Measurements from ENCODE around the gene WDR90.

The WDR90 gene

GRCh38 chr16:695355-696089 lies 46.4 kb downstream of the WDR90 start:
- Histone ChIP-seq H3K36me3 (ENCODE audit: control insufficient read depth, insufficient read depth, low read length) (no peaks in the 10 kb centered on the region), H3K9me3 (ENCODE audit: control insufficient read depth, low read length) (no peaks in the 10 kb centered on the region), H3K27me3 (ENCODE audit: control insufficient read depth, insufficient read depth, low read length) (peaks cover 59% of the 10 kb centered on the region), H3K9ac (ENCODE audit: low read length) (no peak overlapping the region), H3K4me1 (ENCODE audit: control insufficient read depth, insufficient read depth, low read length) (peaks cover 19% of the 10 kb centered on the region), H3K4me3 (ENCODE audit: low read length) (no peak overlapping the region)

- Histone ChIP-seq H3K4me1 (ENCODE audit: control insufficient read depth, insufficient read depth, low read length) (peaks cover 16% of the 10 kb centered on the region), H3K9me3 (ENCODE audit: control insufficient read depth, low read length) (no peaks in the 10 kb centered on the region), H3K27me3 (ENCODE audit: control insufficient read depth, insufficient read depth, low read length) (peaks cover 71% of the 10 kb centered on the region), H3K36me3 (ENCODE audit: control insufficient read depth, insufficient read depth, low read length) (no peaks in the 10 kb centered on the region), H3K4me3 (ENCODE audit: low read length) (no peak overlapping the region), H3K9ac (ENCODE audit: low read length) (no peak overlapping the region)
Measured at GRCh38 chr16:698911-699671, 49.9 kb downstream of the WDR90 start.

DNA sequence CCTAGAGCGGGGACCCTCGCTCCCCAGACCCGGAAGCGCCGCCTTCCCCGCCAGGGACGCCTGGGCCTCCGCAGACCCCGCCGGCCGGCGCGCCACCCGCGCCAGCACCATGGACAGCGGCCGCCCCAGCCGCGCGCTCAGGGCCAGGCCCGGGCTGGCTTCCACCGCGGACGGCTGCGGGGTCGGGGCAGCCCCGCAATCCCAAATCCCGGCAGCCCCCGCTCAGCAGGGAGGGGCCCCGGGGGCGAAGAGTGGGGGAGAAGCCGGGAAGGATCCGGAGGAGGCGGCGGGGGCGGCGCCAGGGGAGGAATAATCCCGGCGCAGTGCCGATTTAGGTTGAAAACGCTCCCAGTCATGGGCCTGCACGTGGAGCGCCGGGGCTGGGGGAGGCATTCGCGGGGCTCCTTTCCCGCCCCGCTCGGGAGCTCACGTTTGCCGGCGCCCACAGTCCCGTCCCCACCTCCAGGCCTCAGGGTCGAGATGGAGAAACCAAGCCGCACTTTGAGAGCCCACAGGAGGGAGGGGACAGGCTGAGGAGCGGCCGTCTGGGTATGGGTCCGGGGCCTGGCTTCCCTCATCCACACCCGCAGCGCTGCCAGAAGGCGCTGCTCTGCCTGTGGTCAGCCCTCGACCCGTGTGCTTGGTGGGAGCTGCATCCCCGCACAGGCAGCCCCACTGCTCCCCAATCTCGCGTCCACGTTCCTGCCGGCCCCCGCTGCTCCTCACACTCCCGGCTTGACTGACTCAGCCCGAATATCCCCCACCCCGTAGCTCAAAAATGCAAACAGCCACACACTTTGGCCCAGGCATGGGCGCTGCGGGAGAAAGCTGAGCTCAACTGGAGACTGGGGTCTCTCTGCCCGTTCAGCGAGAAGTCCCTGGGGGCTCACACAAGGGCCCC lies 51.8 kb downstream of the WDR90 start:
- H3K36me3 ChIP-seq (ENCODE audit: control insufficient read depth, insufficient read depth, low read length): no peaks in the 10 kb centered on the region
- H3K27me3 ChIP-seq (ENCODE audit: control insufficient read depth, insufficient read depth, low read length): peaks cover 65% of the 10 kb centered on the region
- no peak overlapping the region for H3K4me3 ChIP-seq (ENCODE audit: low read length)
- H3K9me3 ChIP-seq (ENCODE audit: control insufficient read depth, low read length): no peaks in the 10 kb centered on the region
- no peak overlapping the region for H3K9ac ChIP-seq (ENCODE audit: low read length)
- peaks cover 4% of the 10 kb centered on the region for H3K4me1 ChIP-seq (ENCODE audit: control insufficient read depth, insufficient read depth, low read length)

DNA sequence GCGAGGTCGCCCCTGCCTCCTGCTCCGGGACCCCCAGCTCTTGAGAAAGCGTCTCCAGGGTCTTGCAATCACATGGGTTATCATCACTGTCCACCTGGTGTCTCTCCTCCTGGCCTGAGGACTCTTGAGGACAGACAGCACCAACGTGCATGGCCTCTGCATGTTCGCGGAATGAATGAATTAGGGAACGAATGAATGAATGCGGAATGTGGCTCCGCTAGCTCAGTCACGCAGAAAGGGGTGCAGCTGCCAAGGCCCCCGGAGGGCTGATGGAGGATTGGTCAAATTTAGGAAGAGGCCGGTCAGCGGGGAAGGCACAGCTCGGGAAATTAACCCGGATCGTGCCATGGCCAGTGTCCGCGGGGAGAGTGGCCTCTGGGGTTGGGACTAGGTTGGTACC lies 53.2 kb downstream of the WDR90 start:
- Histone ChIP-seq H3K9me3 (ENCODE audit: control insufficient read depth, low read length) (no peaks in the 10 kb centered on the region), H3K4me3 (ENCODE audit: low read length) (no peak overlapping the region), H3K9ac (ENCODE audit: low read length) (no peak overlapping the region), H3K4me1 (ENCODE audit: control insufficient read depth, insufficient read depth, low read length) (peaks cover 4% of the 10 kb centered on the region), H3K36me3 (ENCODE audit: control insufficient read depth, insufficient read depth, low read length) (no peaks in the 10 kb centered on the region), H3K27me3 (ENCODE audit: control insufficient read depth, insufficient read depth, low read length) (peaks cover 75% of the 10 kb centered on the region)

DNA sequence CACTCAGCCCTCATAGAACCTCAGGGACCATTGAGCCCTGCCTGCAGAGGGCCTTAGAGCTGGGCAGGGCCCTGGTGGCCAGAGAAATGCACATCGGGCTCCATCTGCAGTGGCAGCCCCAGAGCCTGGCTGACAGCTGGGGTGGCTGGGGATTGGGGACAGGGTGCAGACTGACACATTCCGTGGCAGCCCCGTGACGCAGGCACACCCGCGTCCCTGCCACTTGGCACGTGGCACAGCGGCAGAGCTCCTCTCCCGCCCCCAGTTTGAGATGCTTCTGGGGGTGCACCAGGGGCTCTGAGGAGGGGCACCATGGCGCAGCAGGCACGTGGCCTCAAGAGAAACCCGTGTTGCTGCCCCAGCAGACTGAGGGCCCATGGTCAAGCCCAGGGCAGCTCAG lies 54.2 kb downstream of the WDR90 start:
- H3K4me3 ChIP-seq (ENCODE audit: low read length): no peak overlapping the region
- H3K9me3 ChIP-seq (ENCODE audit: control insufficient read depth, low read length): no peaks in the 10 kb centered on the region
- no peak overlapping the region for H3K9ac ChIP-seq (ENCODE audit: low read length)
- H3K27me3 ChIP-seq (ENCODE audit: control insufficient read depth, insufficient read depth, low read length): peaks cover 84% of the 10 kb centered on the region
- peaks cover 4% of the 10 kb centered on the region for H3K4me1 ChIP-seq (ENCODE audit: control insufficient read depth, insufficient read depth, low read length)
- H3K36me3 ChIP-seq (ENCODE audit: control insufficient read depth, insufficient read depth, low read length): no peaks in the 10 kb centered on the region

GRCh38 chr16:704047-704446 lies 54.9 kb downstream of the WDR90 start:
- no peak overlapping the region for H3K4me3 ChIP-seq (ENCODE audit: low read length)
- no peak overlapping the region for H3K9ac ChIP-seq (ENCODE audit: low read length)
- no peaks in the 10 kb centered on the region for H3K9me3 ChIP-seq (ENCODE audit: control insufficient read depth, low read length)
- H3K4me1 ChIP-seq (ENCODE audit: control insufficient read depth, insufficient read depth, low read length): peaks cover 4% of the 10 kb centered on the region
- H3K27me3 ChIP-seq (ENCODE audit: control insufficient read depth, insufficient read depth, low read length): peaks cover 89% of the 10 kb centered on the region
- no peaks in the 10 kb centered on the region for H3K36me3 ChIP-seq (ENCODE audit: control insufficient read depth, insufficient read depth, low read length)

DNA sequence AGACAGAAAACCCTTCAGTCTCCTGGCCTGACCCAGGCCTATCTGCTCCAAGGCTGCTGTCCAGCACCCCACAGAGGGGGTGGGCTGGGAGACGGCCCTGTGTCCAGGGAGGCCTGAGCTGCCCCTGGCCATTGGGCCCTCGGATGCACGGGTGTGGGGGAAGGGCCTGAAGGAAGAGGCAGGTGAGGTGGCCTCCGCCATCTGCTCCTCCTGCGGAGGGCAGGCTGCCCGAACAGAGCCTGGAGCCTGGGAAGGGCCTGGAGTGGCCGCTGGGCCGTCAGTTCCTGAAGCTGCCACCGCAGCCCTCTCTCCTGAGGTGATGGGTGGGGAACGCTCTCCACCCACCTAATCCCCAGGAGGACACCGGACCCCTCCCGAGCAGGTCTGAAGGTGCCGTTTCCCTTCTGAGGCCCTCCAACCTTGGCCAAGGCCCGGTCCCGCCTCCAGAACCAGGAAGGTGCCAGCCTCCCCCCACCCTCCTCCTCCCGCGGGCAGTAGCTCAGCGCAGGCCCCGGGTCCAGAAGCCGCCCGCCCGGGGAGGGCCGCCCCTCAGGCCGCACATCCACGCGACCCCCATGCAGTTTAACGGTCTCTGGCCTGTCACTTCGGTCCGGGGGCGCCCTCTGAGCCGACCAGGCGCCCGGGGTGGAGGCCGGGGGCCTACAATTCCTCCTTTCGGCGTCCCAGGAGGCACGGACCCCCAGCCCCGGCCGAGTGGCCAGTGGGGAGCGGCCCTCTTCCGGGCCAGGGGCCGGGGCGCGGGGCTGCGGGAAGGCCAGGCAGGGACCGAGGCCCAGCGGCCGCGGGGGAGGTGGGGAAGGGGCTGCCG lies 55.6 kb downstream of the WDR90 start:
- Histone ChIP-seq H3K36me3 (ENCODE audit: control insufficient read depth, insufficient read depth, low read length) (no peaks in the 10 kb centered on the region), H3K4me3 (ENCODE audit: low read length) (no peak overlapping the region), H3K4me1 (ENCODE audit: control insufficient read depth, insufficient read depth, low read length) (peaks cover 4% of the 10 kb centered on the region), H3K27me3 (ENCODE audit: control insufficient read depth, insufficient read depth, low read length) (peaks cover 89% of the 10 kb centered on the region), H3K9ac (ENCODE audit: low read length) (no peak overlapping the region), H3K9me3 (ENCODE audit: control insufficient read depth, low read length) (no peaks in the 10 kb centered on the region)

DNA sequence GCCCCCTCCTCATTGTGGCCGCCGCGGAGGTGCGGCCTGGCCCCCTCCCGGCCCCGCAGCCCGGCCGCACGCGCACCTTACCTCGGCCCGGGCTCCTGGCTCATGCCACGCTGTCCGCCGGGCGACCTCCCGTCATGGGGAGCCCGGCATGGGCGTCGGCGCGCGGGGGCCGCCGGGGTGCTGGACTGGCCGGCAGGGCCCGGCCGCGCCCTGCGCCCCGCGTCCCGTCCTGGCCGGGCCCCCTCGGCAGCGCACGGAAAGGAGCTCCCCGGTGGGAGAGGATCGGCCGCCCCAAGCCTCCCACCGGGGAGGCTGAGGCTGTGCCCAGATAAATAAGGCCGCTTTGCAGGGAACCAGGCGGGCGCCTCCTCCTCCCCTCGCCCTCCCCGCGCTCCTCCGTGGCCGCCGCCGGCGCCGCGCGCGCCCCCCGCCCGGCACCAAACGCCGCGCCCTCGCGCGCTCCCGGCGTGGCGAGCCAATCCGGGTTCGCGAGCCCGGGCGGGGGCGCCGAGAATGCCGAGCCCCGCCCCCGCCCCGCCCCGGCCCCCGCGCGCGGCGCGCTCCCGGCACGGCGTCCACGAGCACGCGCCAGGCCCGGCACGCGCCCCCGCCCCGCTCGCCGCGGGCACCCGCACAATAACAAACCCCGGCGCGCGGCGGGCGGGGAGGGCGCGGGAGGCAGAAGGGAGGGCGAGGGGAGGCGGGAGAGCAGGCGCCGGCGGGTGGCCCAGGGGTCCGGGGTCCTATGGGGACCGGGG lies 56.4 kb downstream of the WDR90 start, which contains the start of gene FBXL16:
TSS of gene FBXL16 (minus strand) at position 371 of the 758 bp plus-strand sequence. CDS start 8,396 bp downstream, outside the sequence.
- Histone ChIP-seq H3K27me3 (ENCODE audit: control insufficient read depth, insufficient read depth, low read length) (peaks cover 89% of the 10 kb centered on the region), H3K4me3 (ENCODE audit: low read length) (no peak within 1 kb of the TSS)

DNA sequence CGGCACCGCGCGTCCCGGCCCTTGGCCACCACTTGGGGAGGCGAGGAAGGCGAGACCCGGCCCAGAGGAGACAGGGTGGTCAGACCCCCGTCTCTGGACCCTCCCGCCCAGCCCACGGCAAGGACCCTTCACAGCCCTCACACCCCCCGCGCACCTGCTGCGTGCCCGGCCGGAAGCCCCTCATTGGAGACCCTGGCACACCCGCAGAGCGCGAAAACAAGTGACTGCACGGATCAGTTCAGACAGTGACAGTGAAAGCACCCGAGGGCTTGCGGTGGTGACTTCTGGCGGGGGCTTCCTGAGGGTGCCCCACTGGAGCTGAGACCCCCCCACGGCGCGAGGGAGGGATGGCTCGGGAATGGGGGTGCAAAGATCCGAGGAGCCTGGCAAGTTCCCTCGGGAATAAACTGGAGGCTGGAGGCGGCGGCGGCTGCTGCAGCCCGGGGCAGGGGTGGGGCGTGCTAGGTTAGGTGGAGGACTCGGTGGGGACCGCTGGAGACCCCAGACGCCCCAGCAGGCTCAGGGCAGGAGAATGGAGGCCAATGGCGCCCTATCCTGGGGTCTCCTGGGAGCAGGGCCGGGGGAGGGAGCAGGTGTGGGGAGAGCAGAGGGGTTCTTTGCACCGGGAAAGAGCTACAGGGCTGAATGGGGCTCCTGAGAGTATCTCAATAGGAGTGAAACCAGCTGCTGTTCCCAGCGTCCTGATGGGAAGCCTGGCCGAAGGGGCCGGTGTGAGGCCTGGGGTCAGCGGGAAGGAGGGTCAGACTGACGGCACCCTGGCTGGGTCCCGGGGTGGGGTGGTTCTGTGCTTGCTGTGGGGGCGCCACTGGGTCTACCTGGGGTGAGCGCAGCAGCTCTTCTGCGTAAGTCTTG lies 57.3 kb downstream of the WDR90 start:
- H3K9me3 ChIP-seq (ENCODE audit: control insufficient read depth, low read length): no peaks in the 10 kb centered on the region
- H3K9ac ChIP-seq (ENCODE audit: low read length): no peak overlapping the region
- no peaks in the 10 kb centered on the region for H3K36me3 ChIP-seq (ENCODE audit: control insufficient read depth, insufficient read depth, low read length)
- H3K4me1 ChIP-seq (ENCODE audit: control insufficient read depth, insufficient read depth, low read length): peaks cover 4% of the 10 kb centered on the region
- no peak overlapping the region for H3K4me3 ChIP-seq (ENCODE audit: low read length)
- H3K27me3 ChIP-seq (ENCODE audit: control insufficient read depth, insufficient read depth, low read length): peaks cover 89% of the 10 kb centered on the region

More for the DNA sequence above, 56.4 kb downstream of the WDR90 start, which contains the start of gene FBXL16:
- no peaks in the 10 kb centered on the region for H3K36me3 ChIP-seq (ENCODE audit: control insufficient read depth, insufficient read depth, low read length)
- no peak within 1 kb of the TSS for H3K9ac ChIP-seq (ENCODE audit: low read length)
- H3K9me3 ChIP-seq (ENCODE audit: control insufficient read depth, low read length): no peaks in the 10 kb centered on the region
- H3K4me1 ChIP-seq (ENCODE audit: control insufficient read depth, insufficient read depth, low read length): peaks cover 4% of the 10 kb centered on the region

DNA sequence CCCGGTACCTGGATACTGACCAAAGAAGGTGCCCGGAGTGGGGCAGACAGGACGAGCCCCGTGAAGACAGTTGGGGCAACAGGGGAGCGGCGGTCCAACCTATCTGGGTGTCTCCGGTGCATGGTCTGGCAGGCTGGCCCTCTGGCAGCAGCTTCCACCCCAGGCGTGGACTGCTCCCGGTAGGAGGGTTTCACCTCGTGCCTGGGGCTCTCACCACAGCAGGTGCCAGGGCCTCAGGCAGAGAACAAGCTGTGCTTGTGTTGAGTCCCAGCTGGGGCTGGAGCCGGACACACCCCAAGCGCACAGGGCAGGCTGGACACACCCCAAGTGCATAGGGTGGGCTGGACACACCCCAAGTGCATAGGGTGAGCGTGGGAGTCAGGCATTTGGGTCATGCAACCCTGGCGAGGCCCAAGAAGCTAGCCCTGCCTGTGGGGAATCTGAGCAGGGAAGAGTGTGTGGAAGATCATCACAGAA lies 57.9 kb downstream of the WDR90 start:
- Histone ChIP-seq H3K27me3 (ENCODE audit: control insufficient read depth, insufficient read depth, low read length) (peaks cover 84% of the 10 kb centered on the region), H3K9me3 (ENCODE audit: control insufficient read depth, low read length) (no peaks in the 10 kb centered on the region), H3K36me3 (ENCODE audit: control insufficient read depth, insufficient read depth, low read length) (no peaks in the 10 kb centered on the region), H3K9ac (ENCODE audit: low read length) (no peak overlapping the region), H3K4me1 (ENCODE audit: control insufficient read depth, insufficient read depth, low read length) (peaks cover 4% of the 10 kb centered on the region), H3K4me3 (ENCODE audit: low read length) (no peak overlapping the region)

All from mucosa of stomach (tissue), 1 donor.